ENCODE results near the gene LYPD3.

Gene LYPD3

DNA sequence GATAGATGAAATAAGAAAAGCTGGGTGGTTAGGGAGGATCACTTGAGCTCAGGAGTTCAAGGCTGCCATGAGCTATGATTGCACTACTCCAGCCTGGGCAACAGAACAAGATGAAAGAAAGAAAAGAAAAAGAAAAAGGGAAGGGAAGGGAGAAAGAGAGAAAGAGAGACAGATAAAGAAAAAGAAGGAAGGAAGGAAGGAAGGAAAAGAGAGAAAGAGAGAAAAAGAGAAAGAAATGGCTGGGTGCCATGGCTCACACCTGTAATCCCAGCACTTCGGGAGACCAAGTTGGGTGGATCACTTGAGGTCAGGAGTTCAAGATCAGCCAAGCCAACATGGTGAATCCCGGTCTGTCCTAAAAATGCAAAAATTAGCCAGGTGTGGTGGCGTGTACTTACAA lies 29.6 kb downstream of the LYPD3 start:
- DNase-seq (ENCODE audit: low read depth in 2 of 2, low spot score in 1 of 2), result no peak

DNA sequence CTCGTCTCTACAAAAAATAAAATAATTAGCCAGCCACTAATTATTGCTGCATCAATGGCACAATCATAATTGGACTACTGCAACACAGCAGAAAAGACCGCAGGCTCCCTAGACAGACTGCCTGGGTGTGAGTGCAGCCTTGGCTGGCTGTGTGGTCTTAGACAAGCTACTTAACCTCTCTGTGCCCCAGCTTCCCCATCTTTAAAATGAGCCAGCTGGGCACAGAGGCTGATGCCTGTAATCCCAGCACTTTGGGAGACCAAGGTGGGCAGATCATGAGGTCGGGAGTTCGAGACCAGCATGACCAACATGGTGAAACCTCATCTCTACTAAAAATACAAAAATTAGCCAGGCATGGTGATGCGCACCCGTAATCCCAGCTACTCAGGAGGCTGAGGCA lies 31.7 kb downstream of the LYPD3 start:
- DNase-seq (ENCODE audit: low read depth in 2 of 2, low spot score in 1 of 2), result no peak

DNA sequence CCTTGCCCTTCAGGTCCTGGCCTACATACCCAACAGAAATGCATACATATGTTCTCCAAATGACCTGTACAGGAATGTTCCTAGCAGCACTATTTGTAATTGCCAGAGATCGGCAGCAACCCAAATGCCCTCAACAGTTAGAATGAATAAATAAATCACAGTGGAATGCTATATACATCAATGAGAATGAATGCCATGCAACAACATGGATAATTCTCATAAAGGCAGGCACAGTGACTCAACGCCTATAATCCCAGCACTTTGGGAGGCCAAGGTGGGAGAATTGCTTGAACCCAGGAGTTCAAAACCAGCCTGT lies 32.1 kb downstream of the LYPD3 start:
- no peak for DNase-seq (ENCODE audit: low read depth in 2 of 2, low spot score in 1 of 2)

DNA sequence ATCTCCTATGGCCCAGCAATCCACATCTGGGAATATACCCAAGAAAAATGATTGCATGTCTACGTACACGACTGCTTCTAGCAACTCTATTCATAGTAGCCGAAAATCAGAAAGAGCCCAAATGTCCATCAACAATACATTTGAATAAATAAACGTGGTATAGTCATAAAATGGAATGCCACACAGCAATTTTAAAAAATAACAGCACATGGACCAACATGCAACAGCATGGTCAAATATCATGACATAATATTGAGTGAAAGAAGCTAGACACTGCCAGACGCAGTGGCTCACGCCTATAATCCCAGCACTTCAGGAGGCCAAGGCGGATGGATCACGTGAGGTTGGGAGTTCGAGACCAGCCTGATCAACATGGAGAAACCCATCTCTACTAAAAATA lies 34.4 kb downstream of the LYPD3 start:
- DNase-seq (ENCODE audit: low read depth in 2 of 2, low spot score in 1 of 2), result no peak

DNA sequence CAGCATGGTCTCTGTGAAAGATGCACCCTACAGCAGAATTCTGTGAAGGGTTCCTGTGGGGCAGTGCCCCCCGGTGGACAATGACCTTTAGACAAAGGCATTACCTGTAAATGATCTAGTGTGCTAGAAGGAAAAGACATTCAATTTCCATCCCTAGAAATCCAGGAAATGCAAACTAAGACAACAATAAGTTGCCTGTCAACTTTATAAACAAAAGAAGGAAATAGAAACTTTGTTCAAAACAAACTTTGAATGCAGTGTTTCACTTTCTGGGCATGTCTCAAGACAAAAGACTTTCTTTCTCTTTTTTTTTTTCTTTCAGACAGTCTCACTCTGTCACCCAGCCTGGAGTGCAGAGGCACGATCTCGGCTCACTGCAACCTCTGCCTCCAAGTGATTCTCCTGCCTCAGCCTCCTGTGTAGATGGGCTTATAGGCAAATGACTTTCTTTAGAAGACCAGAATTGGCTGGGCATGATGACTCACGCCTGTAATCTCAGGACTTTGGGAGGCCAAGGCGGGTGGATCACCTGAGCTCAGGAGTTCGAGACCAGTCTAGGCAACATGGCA lies 35.2 kb downstream of the LYPD3 start:
- no peak for DNase-seq (ENCODE audit: low read depth in 2 of 2, low spot score in 1 of 2)

GRCh38 chr19:43429395-43429794 lies 36.0 kb downstream of the LYPD3 start:
- DNase-seq (ENCODE audit: low read depth in 2 of 2, low spot score in 1 of 2), result no peak

GRCh38 chr19:43425567-43426392 lies 39.6 kb downstream of the LYPD3 start:
- DNase-seq (ENCODE audit: low read depth in 2 of 2, low spot score in 1 of 2), result no peak

DNA sequence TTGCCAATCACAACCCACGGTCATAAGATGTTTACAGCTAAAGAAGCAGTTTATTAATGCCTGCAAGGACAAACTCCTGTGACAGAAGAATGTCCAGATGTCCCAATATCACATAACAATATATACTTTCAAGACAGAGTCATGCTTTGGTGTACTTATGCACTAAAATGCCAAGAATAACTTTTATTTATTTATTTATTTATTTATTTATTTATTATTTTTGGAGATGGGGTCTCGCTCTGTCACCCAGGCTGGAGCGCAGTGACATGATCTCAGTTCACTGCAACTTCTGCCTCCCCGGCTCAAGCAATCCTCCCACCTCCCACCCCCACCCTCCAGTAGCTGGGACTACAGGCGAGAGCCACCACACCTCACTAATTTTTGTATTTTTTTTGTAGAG lies 41.6 kb downstream of the LYPD3 start:
- no peak for DNase-seq (ENCODE audit: low read depth in 2 of 2, low spot score in 1 of 2)

DNA sequence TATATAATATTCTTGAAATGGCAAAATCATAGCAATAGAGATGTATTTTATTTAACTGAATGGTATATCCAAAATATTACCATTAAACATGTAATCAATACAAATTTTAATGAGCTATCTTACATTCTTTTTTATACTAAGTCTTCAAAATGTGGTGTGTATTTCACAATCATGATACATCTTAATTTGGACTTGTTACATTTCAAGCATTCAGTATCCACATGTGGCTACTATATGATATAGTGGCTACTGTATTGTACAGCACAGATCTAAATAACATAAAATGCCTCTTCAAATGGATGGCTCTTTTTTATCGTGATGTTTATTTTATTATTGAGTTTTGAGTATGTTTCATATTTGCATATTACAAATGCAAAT lies 42.7 kb downstream of the LYPD3 start:
- no peak for DNase-seq (ENCODE audit: low read depth in 2 of 2, low spot score in 1 of 2)

DNA sequence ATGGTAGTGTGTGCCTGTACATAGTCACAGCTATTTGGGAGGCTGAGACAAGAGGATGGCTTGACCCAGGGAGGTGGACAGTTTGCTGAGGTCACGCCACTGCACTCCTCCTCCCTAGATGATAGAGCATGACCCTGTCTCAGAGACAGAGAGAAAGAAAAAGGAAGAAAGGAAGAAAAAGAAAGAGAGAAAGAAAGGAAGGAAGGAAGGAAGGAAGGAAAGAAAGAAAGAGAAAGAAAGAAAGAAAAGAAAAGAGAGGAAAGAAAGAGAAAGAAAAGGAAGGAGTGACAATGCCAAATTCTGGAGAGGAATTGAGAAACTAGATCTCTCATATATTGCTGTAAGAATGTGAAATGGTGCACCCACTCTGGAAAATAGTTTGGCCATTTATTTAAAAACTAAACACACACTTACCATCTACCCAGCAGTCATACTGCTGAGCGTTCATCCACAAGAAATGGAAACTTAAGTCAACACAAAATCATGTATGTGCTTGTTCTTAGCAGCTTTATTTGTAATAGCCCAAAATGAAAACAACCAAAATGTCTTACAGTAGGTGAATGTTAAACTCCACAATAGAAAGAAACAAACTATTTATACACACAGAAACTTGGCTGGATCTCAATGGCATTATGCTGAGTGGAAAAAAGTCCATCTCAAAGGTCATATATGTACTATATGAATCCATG lies 43.3 kb downstream of the LYPD3 start:
- DNase-seq (ENCODE audit: low read depth in 2 of 2, low spot score in 1 of 2), result no peak

DNA sequence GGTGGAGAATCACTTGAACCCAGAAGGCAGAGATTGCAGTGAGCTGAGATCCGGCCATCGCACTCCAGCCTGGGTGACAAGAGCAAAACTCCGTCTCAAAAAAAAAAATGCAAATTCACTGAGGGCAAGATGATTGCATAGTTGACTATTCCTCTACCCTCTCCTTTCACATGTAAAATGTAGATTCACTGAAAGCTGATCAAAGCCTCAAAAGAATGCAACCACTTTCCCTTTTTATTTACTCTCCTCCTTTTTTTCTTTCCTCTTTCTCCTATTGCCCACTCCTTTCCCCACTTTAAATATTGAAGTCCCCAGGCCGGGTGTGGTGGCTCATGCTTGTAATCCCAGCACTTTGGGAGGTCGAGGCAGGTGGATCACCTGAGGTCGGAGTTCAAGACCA lies 44.5 kb downstream of the LYPD3 start:
- DNase-seq (ENCODE audit: low read depth in 2 of 2, low spot score in 1 of 2), result no peak

DNA sequence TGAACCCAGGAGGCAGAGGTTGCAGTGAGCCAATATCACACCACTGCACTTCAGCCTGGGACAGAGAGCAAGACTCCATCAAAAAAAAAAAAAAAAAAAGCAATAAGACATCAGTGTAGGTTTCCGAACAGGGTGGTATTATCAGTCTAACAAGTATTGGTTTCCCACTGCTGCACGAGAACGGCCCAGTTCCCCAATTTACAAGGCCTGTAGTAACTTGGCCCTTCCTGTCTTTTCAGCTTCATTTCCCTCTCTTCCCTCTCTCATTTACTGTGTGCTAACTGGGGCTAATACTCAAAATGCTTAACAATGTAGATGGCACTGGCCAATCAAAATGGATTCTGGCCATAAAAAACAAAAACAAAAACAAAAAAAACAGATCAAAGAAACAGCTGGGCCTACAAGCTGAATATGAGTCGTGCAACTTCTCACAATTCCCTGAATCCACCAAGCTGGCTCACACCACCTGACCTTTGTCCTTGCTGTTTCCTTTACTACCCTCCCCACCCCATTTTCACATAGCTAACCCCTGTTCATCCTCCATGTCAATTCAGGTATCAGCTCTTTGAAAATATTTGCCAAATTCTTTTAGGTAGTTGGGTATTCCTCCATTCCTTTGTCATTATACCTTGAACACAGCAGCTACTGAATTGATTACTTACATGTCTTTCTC lies 48.3 kb downstream of the LYPD3 start:
- no peak for DNase-seq (ENCODE audit: low read depth in 2 of 2, low spot score in 1 of 2)

DNA sequence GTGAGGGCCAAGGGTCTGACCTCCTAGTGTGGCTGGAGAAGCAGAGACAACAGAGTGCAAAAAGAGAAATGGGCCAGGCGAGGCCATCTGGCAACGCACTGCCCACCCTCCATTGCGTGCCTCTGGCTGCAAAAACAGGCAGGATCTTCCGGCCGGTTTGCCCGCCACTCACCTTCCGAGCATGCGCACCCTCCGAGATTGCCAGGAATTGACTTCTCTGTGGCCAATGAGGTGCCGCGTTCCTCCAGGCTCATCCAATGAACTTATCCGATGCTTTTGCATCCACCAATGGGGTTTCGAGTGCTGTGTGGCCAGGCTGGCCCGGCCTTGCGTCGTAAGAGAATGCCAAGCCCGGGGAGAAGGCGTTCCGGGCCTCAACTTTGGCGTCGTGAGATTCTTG lies 50.9 kb downstream of the LYPD3 start, which contains the start of gene TEX101:
Gene TEX101, plus strand, starts transcription at position 337 of the 400 bp plus-strand sequence. CDS start 1,030 bp downstream, outside the sequence.
- DNase-seq (ENCODE audit: low read depth in 2 of 2, low spot score in 1 of 2), result no peak

GRCh38 chr19:43412441-43412840 lies 53.0 kb downstream of the LYPD3 start:
- DNase-seq (ENCODE audit: low read depth in 2 of 2, low spot score in 1 of 2), result no peak
